ENCODE results near the gene C9. TPM values are rescaled to one million over a fixed set of nuclear protein-coding genes. Genes with fewer than 3 reads are reported as not detected.
"Not testable (repeated sequence)": the region's sequence is repeated elsewhere in the genome, so short reads cannot be mapped to it uniquely, and the experiment has no call there.

Gene C9
- total and polyA plus RNA-seq, 7 donors: 0.24 TPM; not detected in 6

DNA sequence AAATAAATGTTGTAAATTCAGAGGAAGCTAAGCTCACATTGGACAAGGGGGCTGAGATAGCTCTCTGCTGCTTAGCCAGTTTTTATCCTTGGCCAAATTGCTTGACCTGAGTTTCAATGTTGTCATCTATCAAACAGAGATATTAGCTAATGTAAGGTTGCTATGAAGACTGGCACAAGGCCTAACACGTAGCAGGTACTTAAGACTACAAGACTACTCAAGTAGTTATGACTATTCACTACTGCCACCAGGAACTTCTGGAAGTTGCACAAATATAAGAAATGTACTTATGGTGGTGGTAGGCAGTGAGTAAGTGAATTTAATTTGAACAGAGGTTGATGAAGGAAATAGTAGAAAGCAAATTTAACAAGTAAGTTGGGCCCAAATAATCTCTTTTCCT lies 127.6 kb downstream of the C9 start:
- 84 to 92% (median 84%) methylated on average over 1 of the region's 1 CpG for WGBS, 3 donors
- DNase-seq (no peak), ATAC-seq (no peak)
- Histone ChIP-seq H3K9me3 (peaks cover 5% of the 10 kb centered on the region), H3K4me1 (no peaks in the 10 kb centered on the region), H3K27ac (no peak overlapping the region), H3K36me3 (ENCODE audit: insufficient read depth in 1 of 2, low read depth in 1 of 2) (no peaks in the 10 kb centered on the region), H3K27me3 (ENCODE audit: insufficient read depth in 3 of 3, low read length in 2 of 3) (no peaks in the 10 kb centered on the region), H3K4me3 (no peak overlapping the region)
- intact Hi-C loops (cut with DNase I): no loop called here
- TF ChIP-seq, protein P1, sequence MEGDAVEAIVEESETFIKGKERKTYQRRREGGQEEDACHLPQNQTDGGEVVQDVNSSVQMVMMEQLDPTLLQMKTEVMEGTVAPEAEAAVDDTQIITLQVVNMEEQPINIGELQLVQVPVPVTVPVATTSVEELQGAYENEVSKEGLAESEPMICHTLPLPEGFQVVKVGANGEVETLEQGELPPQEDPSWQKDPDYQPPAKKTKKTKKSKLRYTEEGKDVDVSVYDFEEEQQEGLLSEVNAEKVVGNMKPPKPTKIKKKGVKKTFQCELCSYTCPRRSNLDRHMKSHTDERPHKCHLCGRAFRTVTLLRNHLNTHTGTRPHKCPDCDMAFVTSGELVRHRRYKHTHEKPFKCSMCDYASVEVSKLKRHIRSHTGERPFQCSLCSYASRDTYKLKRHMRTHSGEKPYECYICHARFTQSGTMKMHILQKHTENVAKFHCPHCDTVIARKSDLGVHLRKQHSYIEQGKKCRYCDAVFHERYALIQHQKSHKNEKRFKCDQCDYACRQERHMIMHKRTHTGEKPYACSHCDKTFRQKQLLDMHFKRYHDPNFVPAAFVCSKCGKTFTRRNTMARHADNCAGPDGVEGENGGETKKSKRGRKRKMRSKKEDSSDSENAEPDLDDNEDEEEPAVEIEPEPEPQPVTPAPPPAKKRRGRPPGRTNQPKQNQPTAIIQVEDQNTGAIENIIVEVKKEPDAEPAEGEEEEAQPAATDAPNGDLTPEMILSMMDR (IDR thresholded peaks at IDR 0.05): no peak

DNA sequence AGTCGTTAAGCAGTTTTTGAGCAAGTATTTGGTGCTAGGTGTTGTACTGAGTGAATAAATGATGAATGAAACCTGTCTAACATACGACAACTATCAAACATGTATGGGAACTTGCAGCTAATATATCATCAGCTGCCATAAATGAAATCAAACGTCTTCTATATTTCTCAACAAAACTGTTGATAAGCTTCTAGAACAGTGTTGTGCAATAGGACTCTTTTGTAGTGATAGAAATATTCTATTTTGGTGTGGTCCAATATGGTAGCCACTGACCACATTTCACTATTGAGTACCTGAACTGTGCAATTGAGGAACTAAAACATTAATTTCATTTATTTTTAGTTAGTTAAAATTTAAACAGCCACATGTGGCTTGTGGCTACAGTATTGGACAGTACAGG lies 128.6 kb downstream of the C9 start:
- TF ChIP-seq, protein P1 (IDR thresholded peaks at IDR 0.05): no peak
- ATAC-seq (no peak), DNase-seq (no peak)
- H3K4me3 ChIP-seq: no peak overlapping the region
- WGBS, 3 donors: 75 to 82% (median 76%) methylated on average over 3 of the region's 3 CpGs
- no peaks in the 10 kb centered on the region for H3K27me3 ChIP-seq (ENCODE audit: insufficient read depth in 3 of 3, low read length in 2 of 3)
- no peaks in the 10 kb centered on the region for H3K4me1 ChIP-seq
- no peaks in the 10 kb centered on the region for H3K9me3 ChIP-seq
- intact Hi-C loops (cut with DNase I): no loop called here
- H3K27ac ChIP-seq: no peak overlapping the region
- no peaks in the 10 kb centered on the region for H3K36me3 ChIP-seq (ENCODE audit: insufficient read depth in 1 of 2, low read depth in 1 of 2)

DNA sequence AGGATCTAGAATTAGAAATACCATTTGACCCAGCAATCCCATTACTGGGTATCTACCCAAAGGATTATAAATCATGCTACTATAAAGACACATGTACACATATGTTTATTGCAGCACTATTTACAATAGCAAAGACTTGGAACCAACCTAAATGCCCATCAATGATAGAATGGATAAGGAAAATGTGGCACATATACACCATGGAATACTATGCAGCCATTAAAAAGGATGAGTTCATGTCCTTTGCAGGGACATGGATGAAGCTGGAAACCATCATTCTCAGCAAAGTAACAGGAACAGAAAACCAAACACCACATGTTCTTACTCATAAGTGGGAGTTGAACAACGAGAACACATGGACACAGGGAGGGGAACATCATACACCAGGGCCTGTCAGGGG lies 129.8 kb downstream of the C9 start:
- H3K36me3 ChIP-seq (ENCODE audit: insufficient read depth in 1 of 2, low read depth in 1 of 2); H3K27me3 ChIP-seq (ENCODE audit: insufficient read depth in 3 of 3, low read length in 2 of 3); H3K4me1 ChIP-seq; intact Hi-C loops (cut with DNase I); H3K9me3 ChIP-seq; DNase-seq; ATAC-seq; H3K27ac ChIP-seq; H3K4me3 ChIP-seq: not testable (repeated sequence)
- WGBS, 3 donors: 84 to 92% (median 87%) methylated on average over 1 of the region's 1 CpG

Other genes starting within 250 kb of the C9 start
- 1 to 10 TPM; 1.3 to 3.2 (median 2.3) TPM for gene FYB1, start 144.9 kb downstream of the C9 start, total RNA-seq
- under 1 TPM; 0.22 to 0.35 (median 0.25) TPM for gene FYB1, start 144.9 kb downstream of the C9 start, polyA plus RNA-seq
- gene DAB2, start 60.5 kb upstream of the C9 start, total RNA-seq: 10 to 100 TPM; 13.5 to 37.1 (median 21.0) TPM
- 1 to 10 TPM; 4.1 to 5.7 (median 4.3) TPM for gene DAB2, start 60.5 kb upstream of the C9 start, polyA plus RNA-seq

Data from psoas muscle (tissue), 8 donors.